DMS114 treated with DMSO at 0.1 percent for 48 hours (cell line): Measurements from ENCODE around the gene SLC1A7.

ENCODE experiments used
- DNase-seq: peaks from one replicate; lab custom pipeline; 2025; ENCODE audit not compliant: unreplicated experiment; lab: John Stamatoyannopoulos, UW

Gene SLC1A7

GRCh38 chr1:53162621-53163020 lies 20.2 kb upstream of the SLC1A7 start:
- no peak for DNase-seq

- DNase-seq, result no peak
These were observed 18.5 kb upstream of the SLC1A7 start for GRCh38 chr1:53160924-53161378.

GRCh38 chr1:53158900-53159299 lies 16.5 kb upstream of the SLC1A7 start:
- no peak for DNase-seq

- no peak for DNase-seq
These were observed 14.3 kb upstream of the SLC1A7 start for GRCh38 chr1:53156783-53157182.

GRCh38 chr1:53155945-53156344 lies 13.5 kb upstream of the SLC1A7 start:
- DNase-seq, result no peak

GRCh38 chr1:53155534-53155933 lies 13.1 kb upstream of the SLC1A7 start:
- no peak for DNase-seq

- no peak for DNase-seq
These were observed 12.5 kb upstream of the SLC1A7 start for GRCh38 chr1:53154859-53155438.

GRCh38 chr1:53153752-53154151 lies 11.3 kb upstream of the SLC1A7 start:
- no peak for DNase-seq

GRCh38 chr1:53148123-53148522 lies 5.7 kb upstream of the SLC1A7 start:
- no peak for DNase-seq

GRCh38 chr1:53147174-53147573 lies 4.7 kb upstream of the SLC1A7 start:
- no peak for DNase-seq

GRCh38 chr1:53145942-53146708 lies 3.7 kb upstream of the SLC1A7 start:
- no peak for DNase-seq

- no peak for DNase-seq
These were observed 3.1 kb upstream of the SLC1A7 start for GRCh38 chr1:53145619-53145941.

GRCh38 chr1:53145051-53145600 lies 2.7 kb upstream of the SLC1A7 start:
- no peak for DNase-seq

GRCh38 chr1:53144201-53144600 lies 1.8 kb upstream of the SLC1A7 start:
- no peak for DNase-seq

GRCh38 chr1:53143527-53143926 lies 1.1 kb upstream of the SLC1A7 start:
- no peak for DNase-seq

- DNase-seq, result no peak
These were observed 867 bp downstream of the SLC1A7 start for GRCh38 chr1:53141487-53142055.

- no peak for DNase-seq
These were observed 2.0 kb downstream of the SLC1A7 start for GRCh38 chr1:53140451-53140850.

GRCh38 chr1:53139951-53140361 lies 2.5 kb downstream of the SLC1A7 start:
- DNase-seq, result no peak

GRCh38 chr1:53138991-53139884 lies 3.2 kb downstream of the SLC1A7 start:
- no peak for DNase-seq

GRCh38 chr1:53137729-53138128 lies 4.7 kb downstream of the SLC1A7 start:
- peak; percentile 8 for DNase-seq

- DNase-seq, result no peak
These were observed 6.7 kb downstream of the SLC1A7 start for GRCh38 chr1:53135735-53136114.
